Measurements from ENCODE around the gene AFF3. TPM values are rescaled to one million over a fixed set of nuclear protein-coding genes. Genes with fewer than 3 reads are reported as not detected.

The AFF3 gene
- polyA plus RNA-seq, 1 donor (not counting 4 experiments of a cell fraction or from before 2014, with no cell fraction given) = not detected

DNA sequence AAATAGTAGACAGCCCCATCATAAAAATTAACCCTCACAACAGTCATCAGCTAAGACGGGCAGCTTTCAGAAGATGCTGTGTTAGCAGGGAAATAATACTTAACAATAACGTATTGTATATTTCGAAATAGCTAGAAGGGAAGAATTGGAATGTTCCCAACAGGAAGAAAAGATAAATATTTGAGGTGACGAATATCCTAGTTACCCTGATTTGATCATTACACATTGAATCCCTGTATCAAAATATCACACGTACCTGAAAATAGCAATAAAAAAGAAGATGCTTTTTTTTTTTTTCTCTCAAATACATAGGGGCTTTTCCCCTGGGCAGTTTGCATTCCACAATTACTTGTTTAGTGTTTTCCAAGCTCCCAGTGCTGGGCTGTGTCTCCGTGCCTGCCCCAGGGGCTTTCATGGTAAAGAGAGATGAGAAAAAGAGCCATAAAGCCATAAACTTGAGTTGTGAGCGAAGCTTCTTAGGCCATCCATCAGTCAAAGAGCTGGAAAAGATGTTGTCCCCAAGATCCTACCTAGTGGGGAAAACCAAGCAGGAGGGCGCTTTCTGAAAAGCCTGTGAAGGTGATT, 469.5 kb downstream of the AFF3 start:
- Histone ChIP-seq H3K4me3 (ENCODE audit: control insufficient read depth in 2 of 3, extremely low read depth in 1 of 3, insufficient read depth in 2 of 3, low read depth in 1 of 3, low read length in 3 of 3) (no peak overlapping the region), H3K9ac (ENCODE audit: control insufficient read depth, extremely low read depth, insufficient read depth, low read length) (no peak overlapping the region), H2AFZ (ENCODE audit: control insufficient read depth, low read length) (no peak overlapping the region), H3K79me2 (ENCODE audit: control insufficient read depth, insufficient read depth, low read length) (no peaks in the 10 kb centered on the region), H3K4me2 (ENCODE audit: control insufficient read depth, extremely low read depth, insufficient read depth, low read depth, low read length) (no peak overlapping the region), H3K9me1 (ENCODE audit: control insufficient read depth, extremely low read depth, insufficient read depth, low read length) (no peaks in the 10 kb centered on the region), H3K27ac (ENCODE audit: control insufficient read depth, insufficient read depth, low read length) (no peak overlapping the region), H3K4me1 (ENCODE audit: control insufficient read depth, extremely low read depth, insufficient read depth, low read length) (no peaks in the 10 kb centered on the region), H3K36me3 (ENCODE audit: control insufficient read depth in 2 of 2, extremely low read depth in 1 of 2, insufficient read depth in 2 of 2, low read length in 2 of 2) (no peaks in the 10 kb centered on the region), H3K9me3 (ENCODE audit: control insufficient read depth, low read depth, low read length) (no peaks in the 10 kb centered on the region), H3K27me3 (ENCODE audit: control insufficient read depth, extremely low read depth, insufficient read depth, low read length) (no peaks in the 10 kb centered on the region), H4K20me1 (ENCODE audit: control insufficient read depth, extremely low read depth, insufficient read depth, low read length) (no peaks in the 10 kb centered on the region)
- FAIRE-seq (no peak), DNase-seq (ENCODE audit: low read depth, low spot score) (no peak)
- TF ChIP-seq EZH2 (IDR thresholded peaks at IDR 0.05; ENCODE audit: low read length) = no peak
- TF ChIP-seq, protein P1, sequence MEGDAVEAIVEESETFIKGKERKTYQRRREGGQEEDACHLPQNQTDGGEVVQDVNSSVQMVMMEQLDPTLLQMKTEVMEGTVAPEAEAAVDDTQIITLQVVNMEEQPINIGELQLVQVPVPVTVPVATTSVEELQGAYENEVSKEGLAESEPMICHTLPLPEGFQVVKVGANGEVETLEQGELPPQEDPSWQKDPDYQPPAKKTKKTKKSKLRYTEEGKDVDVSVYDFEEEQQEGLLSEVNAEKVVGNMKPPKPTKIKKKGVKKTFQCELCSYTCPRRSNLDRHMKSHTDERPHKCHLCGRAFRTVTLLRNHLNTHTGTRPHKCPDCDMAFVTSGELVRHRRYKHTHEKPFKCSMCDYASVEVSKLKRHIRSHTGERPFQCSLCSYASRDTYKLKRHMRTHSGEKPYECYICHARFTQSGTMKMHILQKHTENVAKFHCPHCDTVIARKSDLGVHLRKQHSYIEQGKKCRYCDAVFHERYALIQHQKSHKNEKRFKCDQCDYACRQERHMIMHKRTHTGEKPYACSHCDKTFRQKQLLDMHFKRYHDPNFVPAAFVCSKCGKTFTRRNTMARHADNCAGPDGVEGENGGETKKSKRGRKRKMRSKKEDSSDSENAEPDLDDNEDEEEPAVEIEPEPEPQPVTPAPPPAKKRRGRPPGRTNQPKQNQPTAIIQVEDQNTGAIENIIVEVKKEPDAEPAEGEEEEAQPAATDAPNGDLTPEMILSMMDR (optimal IDR thresholded peaks at IDR 0.05 in 1 of 3, IDR thresholded peaks at IDR 0.05 in 1 of 3, conservative IDR thresholded peaks at IDR 0.05 in 1 of 3; ENCODE audit: extremely low read depth in 1 of 3, insufficient read depth in 2 of 3, low read length in 3 of 3) = no peak
- dilution Hi-C loops (cut with MboI; ENCODE audit: extremely low pct_ligation_motif_present, low sequenced_read_pairs) = no loop called here

DNA sequence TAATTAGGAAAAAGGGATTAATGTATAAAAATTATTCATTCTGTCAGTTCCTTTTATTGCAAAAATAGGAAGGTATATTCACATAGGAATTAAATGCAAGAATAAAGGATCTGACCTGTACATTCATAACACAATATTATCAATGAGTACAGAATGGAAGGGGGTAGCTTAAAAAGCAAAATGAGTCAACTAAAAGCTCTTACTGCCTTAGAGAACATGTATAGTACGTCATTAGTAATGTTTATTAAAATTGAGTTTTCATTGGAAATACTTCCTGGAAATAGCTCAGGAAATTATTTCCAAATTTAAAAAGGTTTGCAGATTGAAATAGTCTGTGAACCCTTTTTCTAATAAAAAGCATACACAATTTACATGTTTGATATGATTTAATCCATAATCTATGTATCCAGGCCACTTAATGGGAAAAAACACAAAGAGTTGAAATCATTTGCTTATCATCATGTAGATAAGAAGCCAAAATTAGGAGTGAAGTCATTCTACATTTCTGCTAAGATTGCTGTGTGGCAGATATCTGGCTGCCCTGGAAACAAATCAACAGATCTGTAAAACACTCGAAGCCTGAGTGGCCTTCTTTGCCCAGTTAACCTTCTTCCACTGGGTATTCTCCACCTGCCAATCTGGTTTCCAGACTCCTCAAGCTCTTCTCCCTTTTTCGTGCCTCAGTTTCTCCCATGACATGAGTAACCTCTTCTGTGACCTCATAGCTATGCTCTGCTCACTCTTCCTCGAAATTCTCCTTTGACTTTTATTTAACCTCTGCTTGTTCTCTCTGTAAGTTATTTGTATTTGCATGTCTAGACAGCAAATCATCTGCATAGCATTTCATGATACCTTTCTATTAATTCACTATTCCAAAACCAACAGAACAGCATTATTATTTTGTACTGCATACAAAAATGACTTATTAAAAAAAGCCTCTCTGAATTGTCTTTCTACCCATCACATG, 471.3 kb downstream of the AFF3 start:
- dilution Hi-C loops (cut with MboI; ENCODE audit: extremely low pct_ligation_motif_present, low sequenced_read_pairs) = no loop called here
- TF ChIP-seq EZH2 (IDR thresholded peaks at IDR 0.05; ENCODE audit: low read length) = no peak
- TF ChIP-seq, protein P1 (optimal IDR thresholded peaks at IDR 0.05 in 1 of 3, IDR thresholded peaks at IDR 0.05 in 1 of 3, conservative IDR thresholded peaks at IDR 0.05 in 1 of 3; ENCODE audit: extremely low read depth in 1 of 3, insufficient read depth in 2 of 3, low read length in 3 of 3) = no peak
- H3K4me2 ChIP-seq (ENCODE audit: control insufficient read depth, extremely low read depth, insufficient read depth, low read depth, low read length) = no peak overlapping the region
- H3K27me3 ChIP-seq (ENCODE audit: control insufficient read depth, extremely low read depth, insufficient read depth, low read length) = no peaks in the 10 kb centered on the region
- H3K27ac ChIP-seq (ENCODE audit: control insufficient read depth, insufficient read depth, low read length) = no peak overlapping the region
- no peak overlapping the region for H3K4me3 ChIP-seq (ENCODE audit: control insufficient read depth in 2 of 3, extremely low read depth in 1 of 3, insufficient read depth in 2 of 3, low read depth in 1 of 3, low read length in 3 of 3)
- no peak overlapping the region for H2AFZ ChIP-seq (ENCODE audit: control insufficient read depth, low read length)
- no peaks in the 10 kb centered on the region for H3K79me2 ChIP-seq (ENCODE audit: control insufficient read depth, insufficient read depth, low read length)
- no peaks in the 10 kb centered on the region for H3K36me3 ChIP-seq (ENCODE audit: control insufficient read depth in 2 of 2, extremely low read depth in 1 of 2, insufficient read depth in 2 of 2, low read length in 2 of 2)
- H3K4me1 ChIP-seq (ENCODE audit: control insufficient read depth, extremely low read depth, insufficient read depth, low read length) = no peaks in the 10 kb centered on the region
- no peak for DNase-seq (ENCODE audit: low read depth, low spot score)
- H3K9ac ChIP-seq (ENCODE audit: control insufficient read depth, extremely low read depth, insufficient read depth, low read length) = no peak overlapping the region
- H3K9me3 ChIP-seq (ENCODE audit: control insufficient read depth, low read depth, low read length) = no peaks in the 10 kb centered on the region
- H4K20me1 ChIP-seq (ENCODE audit: control insufficient read depth, extremely low read depth, insufficient read depth, low read length) = no peaks in the 10 kb centered on the region
- no peaks in the 10 kb centered on the region for H3K9me1 ChIP-seq (ENCODE audit: control insufficient read depth, extremely low read depth, insufficient read depth, low read length)
- FAIRE-seq = no peak

Data from keratinocyte (primary cell).